NOMO-1 treated with DMSO at 0.1 percent for 48 hours (cell line): ENCODE data around the gene ZBTB7C.

Source experiments
- DNase-seq: peaks from one replicate; lab custom pipeline; 2025; ENCODE audit not compliant: unreplicated experiment; lab: John Stamatoyannopoulos, UW

The ZBTB7C gene

GRCh38 chr18:48127606-48128005 is 281.6 kb downstream of the ZBTB7C start:
- DNase-seq: no peak

- DNase-seq: no peak
These were observed 282.9 kb downstream of the ZBTB7C start for GRCh38 chr18:48126240-48126639.

- DNase-seq: no peak
These were observed 283.5 kb downstream of the ZBTB7C start for GRCh38 chr18:48125724-48126123.

- DNase-seq: no peak
These were observed 284.1 kb downstream of the ZBTB7C start for GRCh38 chr18:48124857-48125626.

- DNase-seq: no peak
These were observed 285.2 kb downstream of the ZBTB7C start for GRCh38 chr18:48123941-48124340.

- DNase-seq: no peak
These were observed 285.9 kb downstream of the ZBTB7C start for GRCh38 chr18:48123324-48123723.

GRCh38 chr18:48122816-48123215 is 286.4 kb downstream of the ZBTB7C start:
- DNase-seq: no peak

GRCh38 chr18:48122376-48122775 is 286.8 kb downstream of the ZBTB7C start:
- no peak for DNase-seq

GRCh38 chr18:48121752-48122151 is 287.4 kb downstream of the ZBTB7C start:
- no peak for DNase-seq

- DNase-seq: no peak
These were observed 290.0 kb downstream of the ZBTB7C start for GRCh38 chr18:48119204-48119603.

- DNase-seq: no peak
These were observed 292.1 kb downstream of the ZBTB7C start for GRCh38 chr18:48116873-48117630.

- no peak for DNase-seq
These were observed 293.2 kb downstream of the ZBTB7C start for GRCh38 chr18:48116017-48116416.

GRCh38 chr18:48113691-48114090 is 295.5 kb downstream of the ZBTB7C start:
- no peak for DNase-seq

GRCh38 chr18:48111587-48111986 is 297.6 kb downstream of the ZBTB7C start:
- no peak for DNase-seq

- DNase-seq: no peak
These were observed 298.4 kb downstream of the ZBTB7C start for GRCh38 chr18:48110797-48111196.

- DNase-seq: no peak
These were observed 299.2 kb downstream of the ZBTB7C start for GRCh38 chr18:48109961-48110493.

- DNase-seq: no peak
These were observed 301.0 kb downstream of the ZBTB7C start for GRCh38 chr18:48108136-48108535.

GRCh38 chr18:48106976-48107781 is 302.0 kb downstream of the ZBTB7C start:
- DNase-seq: no peak

- DNase-seq: no peak
These were observed 302.7 kb downstream of the ZBTB7C start for GRCh38 chr18:48106498-48106897.

- no peak for DNase-seq
These were observed 303.9 kb downstream of the ZBTB7C start for GRCh38 chr18:48105317-48105716.

- DNase-seq: no peak
These were observed 304.5 kb downstream of the ZBTB7C start for GRCh38 chr18:48104705-48105104.
